Colonic mucosa (tissue), 4 donors: ENCODE results near the gene SMNDC1. TPM values are rescaled to one million over a fixed set of nuclear protein-coding genes. Genes with fewer than 3 reads are reported as not detected.
"Not testable (repeated sequence)": the region's sequence is repeated elsewhere in the genome, so short reads cannot be mapped to it uniquely, and the experiment has no call there.

ENCODE experiments used
- DNase-seq: peaks from one replicate; pipeline ENCODE4 v3.0.0-alpha.2; 2020
- H3K27ac ChIP-seq: fragments of 200-600 bp; one replicate; pipeline ENCODE4 v1.8.0; 2021
- H3K27me3 ChIP-seq: fragments of 200-600 bp; one replicate; pipeline ENCODE4 v1.8.0; 2021
- H3K36me3 ChIP-seq: fragments of 200-600 bp; one replicate; pipeline ENCODE4 v1.8.0; 2021
- H3K4me1 ChIP-seq: fragments of 200-600 bp; one replicate; pipeline ENCODE4 v1.8.0; 2021; ENCODE audit warnings: mild to moderate bottlenecking
- H3K4me3 ChIP-seq: fragments of 200-600 bp; one replicate; pipeline ENCODE4 v1.8.0; 2021
- H3K9ac ChIP-seq, 2 donors: one replicate each; pipeline ENCODE4 v1.7.0; 2013; ENCODE audit warnings: control low read depth in 2 of 2, low read depth in 2 of 2, low read length in 2 of 2
- H3K9me3 ChIP-seq: fragments of 200-600 bp; one replicate; pipeline ENCODE4 v1.8.0; 2021
- CTCF ChIP-seq: fragments of 200-600 bp; IDR thresholded peaks from one replicate; pipeline ENCODE4 v1.8.0; 2022; ENCODE audit warnings: antibody characterized with exemption, mild to moderate bottlenecking
- intact Hi-C: fragments of 100-400 bp; cut with DNase I; formaldehyde crosslinking; loops from one replicate; pipeline ENCODE4 v1.14.1; 2022
- total RNA-seq, 2 donors: library from RNA; stranded (reverse); fragmentation: NEBNext Ultra II Directional in 1 of 2; extraction: Animal tissue kit (Norgen Biotek cat#: 25700) in 1 of 2; gene quantifications; one replicate each; pipeline ENCODE4 v1.2.1, GENCODE V29; 2021
- donor health status: healthy.
- donor health status: DM: no; HTN: no; CAD: no.
- donor health status: DM: no; HTN: no; CAD: no.

Gene SMNDC1
- total RNA-seq, 2 donors from 2014 or later, result 24.8 to 32.1 TPM

- no peak overlapping the region for H3K4me3 ChIP-seq
- H3K27me3 ChIP-seq, result no peaks in the 10 kb centered on the region
- no peak for TF ChIP-seq CTCF
- no peak overlapping the region for H3K9ac ChIP-seq
- no peaks in the 10 kb centered on the region for H3K36me3 ChIP-seq
- no peaks in the 10 kb centered on the region for H3K4me1 ChIP-seq
- DNase-seq, result no peak
- H3K27ac ChIP-seq, result no peak overlapping the region
- H3K9me3 ChIP-seq, result no peaks in the 10 kb centered on the region
- intact Hi-C loops, result no loop called here
Observed at GRCh38 chr10:110336111-110336721, 31.5 kb upstream of the SMNDC1 start.

- Histone ChIP-seq H3K27ac (no peak overlapping the region), H3K36me3 (no peaks in the 10 kb centered on the region), H3K9ac (no peak overlapping the region), H3K27me3 (no peaks in the 10 kb centered on the region), H3K9me3 (no peaks in the 10 kb centered on the region), H3K4me1 (no peaks in the 10 kb centered on the region), H3K4me3 (no peak overlapping the region)
- no peak for DNase-seq
- intact Hi-C loops, result no loop called here
- TF ChIP-seq CTCF, result no peak
Observed at GRCh38 chr10:110335314-110336064, 30.8 kb upstream of the SMNDC1 start.

- no peaks in the 10 kb centered on the region for H3K9me3 ChIP-seq
- no peak for TF ChIP-seq CTCF
- H3K27ac ChIP-seq, result no peak overlapping the region
- no peaks in the 10 kb centered on the region for H3K36me3 ChIP-seq
- no peaks in the 10 kb centered on the region for H3K27me3 ChIP-seq
- H3K4me3 ChIP-seq, result no peak overlapping the region
- no peaks in the 10 kb centered on the region for H3K4me1 ChIP-seq
- no peak overlapping the region for H3K9ac ChIP-seq
- intact Hi-C loops, result no loop called here
- no peak for DNase-seq
Observed at GRCh38 chr10:110334061-110334656, 29.4 kb upstream of the SMNDC1 start.

GRCh38 chr10:110331226-110331795 is 26.6 kb upstream of the SMNDC1 start:
- H3K4me1 ChIP-seq, H3K36me3 ChIP-seq, H3K9ac ChIP-seq, H3K27me3 ChIP-seq, H3K9me3 ChIP-seq, H3K4me3 ChIP-seq, DNase-seq, H3K27ac ChIP-seq, intact Hi-C loops: not testable (repeated sequence)

DNA sequence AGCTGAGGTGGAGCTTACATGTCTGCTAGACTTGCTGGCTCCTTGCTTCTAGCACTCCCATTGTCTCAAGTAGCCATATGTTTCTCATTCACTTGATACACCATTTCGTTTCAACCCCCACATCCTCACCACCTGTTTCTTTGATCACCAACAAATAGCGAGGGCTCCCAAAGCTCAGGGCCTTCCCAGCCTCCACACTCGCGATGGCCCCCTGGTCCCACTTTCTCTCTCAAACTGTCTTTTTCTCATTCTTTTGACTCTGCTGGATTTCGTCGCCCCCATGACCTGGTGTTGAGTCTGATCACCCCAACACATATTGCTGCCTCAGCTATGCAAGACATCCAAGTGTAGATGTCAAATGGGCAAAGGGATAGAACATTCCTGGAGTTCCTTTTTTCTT is 26.0 kb upstream of the SMNDC1 start:
- no peak overlapping the region for H3K27ac ChIP-seq
- TF ChIP-seq CTCF, result no peak
- H3K36me3 ChIP-seq, result no peaks in the 10 kb centered on the region
- H3K9ac ChIP-seq, result no peak overlapping the region
- H3K27me3 ChIP-seq, result no peaks in the 10 kb centered on the region
- no peaks in the 10 kb centered on the region for H3K9me3 ChIP-seq
- DNase-seq, result no peak
- intact Hi-C loops, result no loop called here
- no peaks in the 10 kb centered on the region for H3K4me1 ChIP-seq
- H3K4me3 ChIP-seq, result no peak overlapping the region
